ENCODE results near the gene KIF6. TPM values are rescaled to one million over a fixed set of nuclear protein-coding genes. Genes with fewer than 3 reads are reported as not detected.

The KIF6 gene
- total RNA-seq, 2 experiments from 2014 or later, result not detected

DNA sequence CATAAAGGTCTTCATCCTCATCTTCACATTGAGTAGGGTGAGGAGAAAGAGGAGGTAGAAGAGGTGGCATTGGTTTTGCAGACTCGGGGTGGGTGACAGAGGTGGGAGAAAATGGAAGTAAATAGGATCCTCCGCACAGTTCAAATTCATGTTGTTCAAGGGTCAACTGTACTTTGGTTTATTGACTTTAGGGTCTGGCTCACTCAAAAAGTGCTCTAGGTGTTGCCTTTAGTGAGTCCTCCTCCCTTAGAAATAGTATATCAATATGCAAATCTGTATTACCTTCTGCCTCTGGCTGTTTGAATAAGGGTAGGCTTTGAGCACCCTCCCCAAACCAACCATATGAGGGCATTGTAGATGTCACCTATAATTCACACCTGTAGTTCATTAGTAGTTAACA, 54.7 kb downstream of the KIF6 start:
- H3K27me3 Mint-ChIP-seq (ENCODE audit: low read depth), result peaks cover 6% of the 10 kb centered on the region
- H3K27ac Mint-ChIP-seq, result no peak overlapping the region
- no peaks in the 10 kb centered on the region for H3K9me3 Mint-ChIP-seq (ENCODE audit: insufficient read depth)
- no peaks in the 10 kb centered on the region for H3K4me1 Mint-ChIP-seq (ENCODE audit: low read depth)
- ATAC-seq (no peak), DNase-seq (no peak)
- no peak overlapping the region for H3K4me3 Mint-ChIP-seq
- CTCF ChIA-PET, result no interaction called here
- no peaks in the 10 kb centered on the region for H3K36me3 Mint-ChIP-seq (ENCODE audit: low read depth)
- POLR2A ChIA-PET, result no interaction called here

DNA sequence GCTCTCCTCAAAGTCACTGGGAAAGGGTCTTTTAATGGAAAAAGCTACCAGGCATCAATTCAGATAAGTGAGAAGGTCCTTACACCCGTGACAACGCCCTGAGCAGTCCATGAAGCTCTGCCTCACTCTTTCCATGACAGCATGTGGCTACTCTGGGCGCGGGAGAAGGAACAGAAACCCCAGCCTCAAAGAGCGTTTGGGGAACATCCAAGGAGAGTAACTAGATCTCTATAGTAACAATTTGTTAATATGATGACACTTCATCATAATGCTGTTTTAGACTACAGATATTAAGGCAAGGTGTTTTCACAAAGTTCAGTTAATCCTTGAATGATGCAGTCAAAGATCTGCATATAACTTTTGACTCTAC, 55.2 kb downstream of the KIF6 start:
- ChIA-PET POLR2A (no interaction called here), CTCF (no interaction called here)
- H3K9me3 Mint-ChIP-seq (ENCODE audit: insufficient read depth), result no peaks in the 10 kb centered on the region
- peaks cover 4% of the 10 kb centered on the region for H3K27me3 Mint-ChIP-seq (ENCODE audit: low read depth)
- H3K36me3 Mint-ChIP-seq (ENCODE audit: low read depth), result no peaks in the 10 kb centered on the region
- H3K4me3 Mint-ChIP-seq, result no peak overlapping the region
- H3K4me1 Mint-ChIP-seq (ENCODE audit: low read depth), result no peaks in the 10 kb centered on the region
- ATAC-seq, result no peak
- no peak for DNase-seq
- H3K27ac Mint-ChIP-seq, result no peak overlapping the region

DNA sequence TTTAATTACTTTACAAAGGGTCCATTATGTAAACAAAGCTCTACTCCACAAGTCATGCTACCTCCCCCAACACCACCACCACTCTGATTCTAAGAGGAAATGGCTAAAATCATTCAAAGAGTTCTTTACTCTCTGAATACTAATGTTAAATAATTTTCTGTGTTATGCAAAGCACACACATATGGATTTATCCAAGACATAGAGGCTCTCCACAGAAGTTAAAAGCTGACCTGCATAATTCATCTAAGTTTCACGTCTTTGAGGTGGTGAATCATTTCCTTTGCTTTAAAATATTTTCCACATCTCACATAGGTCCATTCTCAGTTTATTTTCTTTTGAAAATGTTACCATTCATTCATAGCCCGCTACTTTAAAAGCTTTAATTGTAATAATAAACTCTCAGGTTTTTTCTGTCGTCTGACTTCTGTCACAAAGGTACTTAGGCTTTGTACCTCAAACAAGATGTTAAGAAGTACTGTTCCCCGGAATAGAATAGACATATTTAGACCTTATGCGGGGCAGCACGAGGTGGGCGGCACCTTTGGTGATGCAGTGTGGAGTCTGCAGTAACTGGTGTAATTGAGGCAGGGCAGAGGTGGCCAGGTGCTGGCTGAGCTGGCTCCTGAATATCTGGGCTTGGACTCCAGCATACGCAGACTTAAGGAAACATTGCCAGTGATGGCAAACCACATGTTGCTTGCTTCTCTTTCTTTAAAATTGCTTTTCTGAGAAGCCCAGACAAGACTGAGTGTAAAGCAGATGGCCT, 55.8 kb downstream of the KIF6 start:
- Mint-ChIP-seq H3K4me1 (ENCODE audit: low read depth) (no peaks in the 10 kb centered on the region), H3K27me3 (ENCODE audit: low read depth) (peaks cover 4% of the 10 kb centered on the region), H3K4me3 (no peak overlapping the region), H3K36me3 (ENCODE audit: low read depth) (no peaks in the 10 kb centered on the region), H3K27ac (no peak overlapping the region), H3K9me3 (ENCODE audit: insufficient read depth) (no peaks in the 10 kb centered on the region)
- CTCF ChIA-PET, result no interaction called here
- ATAC-seq, result no peak
- no peak for DNase-seq
- POLR2A ChIA-PET, result no interaction called here

DNA sequence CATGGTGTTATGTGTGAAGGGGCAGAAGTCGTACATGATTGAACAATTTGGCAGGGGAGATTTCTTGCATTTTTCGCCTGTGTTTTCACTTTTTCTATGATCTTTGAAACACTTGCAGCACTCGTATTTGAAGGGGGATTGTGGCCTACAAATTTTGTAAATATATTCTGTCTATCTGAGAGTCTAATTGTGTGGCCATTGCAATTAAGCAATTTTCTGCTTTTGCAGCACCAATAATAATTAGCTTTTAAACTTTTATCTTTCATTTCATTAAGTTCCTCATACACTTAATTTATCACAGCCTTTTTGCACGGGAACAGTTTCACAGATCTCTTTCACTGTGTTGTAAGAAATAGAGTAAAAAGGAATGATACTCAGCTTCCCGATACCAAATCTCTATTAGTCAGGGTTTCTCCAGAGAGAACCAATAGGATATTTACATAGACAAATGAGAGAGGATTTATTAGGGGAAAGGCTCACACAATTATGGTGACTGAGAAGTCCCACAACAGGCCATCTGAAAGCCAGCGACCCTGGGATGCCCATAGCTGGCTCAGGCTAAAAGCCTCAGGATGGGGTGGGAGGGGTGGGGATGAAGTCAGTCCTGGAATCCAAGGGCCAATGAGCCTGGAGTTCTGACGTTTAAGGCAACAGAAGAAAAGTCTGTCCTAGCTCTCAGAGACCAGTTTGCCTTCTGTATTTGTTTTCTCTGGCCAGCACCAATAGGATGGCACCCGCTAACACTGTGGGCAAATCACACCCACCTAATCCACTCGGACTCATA, 58.3 kb downstream of the KIF6 start:
- POLR2A ChIA-PET, result no interaction called here
- H3K4me1 Mint-ChIP-seq (ENCODE audit: low read depth), result no peaks in the 10 kb centered on the region
- CTCF ChIA-PET, result no interaction called here
- DNase-seq (no peak), ATAC-seq (no peak)
- H3K27ac Mint-ChIP-seq, result no peak overlapping the region
- H3K9me3 Mint-ChIP-seq (ENCODE audit: insufficient read depth), result no peaks in the 10 kb centered on the region
- no peak overlapping the region for H3K4me3 Mint-ChIP-seq
- no peaks in the 10 kb centered on the region for H3K36me3 Mint-ChIP-seq (ENCODE audit: low read depth)
- peaks cover 2% of the 10 kb centered on the region for H3K27me3 Mint-ChIP-seq (ENCODE audit: low read depth)

DNA sequence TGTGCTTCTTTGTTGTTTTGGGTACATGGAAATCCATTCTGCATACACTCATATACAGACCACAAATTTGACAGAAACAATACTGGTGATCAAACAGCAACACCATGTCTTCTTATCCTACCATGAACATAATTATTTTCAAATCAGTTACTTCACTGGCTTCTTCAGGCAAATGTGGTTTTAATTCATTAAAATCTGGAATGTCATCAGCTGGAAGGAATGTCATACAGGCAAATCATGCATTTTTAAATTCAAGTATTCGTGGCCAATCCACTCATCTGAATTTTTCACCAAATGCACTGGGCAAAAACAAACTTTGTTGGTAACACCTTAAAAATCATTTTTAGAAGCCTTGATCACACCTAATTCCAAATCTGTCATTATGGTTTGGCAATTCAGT, 59.3 kb downstream of the KIF6 start:
- H3K4me3 Mint-ChIP-seq, result no peak overlapping the region
- DNase-seq (no peak), ATAC-seq (no peak)
- H3K27me3 Mint-ChIP-seq (ENCODE audit: low read depth), result peaks cover 3% of the 10 kb centered on the region
- no peaks in the 10 kb centered on the region for H3K9me3 Mint-ChIP-seq (ENCODE audit: insufficient read depth)
- no peaks in the 10 kb centered on the region for H3K4me1 Mint-ChIP-seq (ENCODE audit: low read depth)
- no peaks in the 10 kb centered on the region for H3K36me3 Mint-ChIP-seq (ENCODE audit: low read depth)
- CTCF ChIA-PET, result no interaction called here
- POLR2A ChIA-PET, result no interaction called here
- H3K27ac Mint-ChIP-seq, result no peak overlapping the region

DNA sequence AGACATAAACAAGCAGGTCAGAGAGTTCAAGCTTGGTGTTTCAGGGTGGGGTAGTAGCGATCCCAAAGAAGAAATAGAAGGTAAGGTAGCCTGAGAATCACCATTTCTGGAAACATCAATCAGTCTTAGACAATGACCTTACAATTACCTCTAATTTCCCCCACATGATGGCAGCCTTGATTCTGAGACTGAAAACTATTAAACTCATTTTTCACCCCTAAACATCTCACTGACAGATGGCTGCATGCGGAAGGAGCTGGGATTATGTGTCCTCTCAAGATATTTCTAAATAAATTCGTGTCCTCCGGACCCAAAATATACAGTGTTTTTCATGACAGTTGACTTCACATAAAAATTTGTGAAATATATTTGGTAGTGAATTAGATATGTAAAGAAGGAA, 61.0 kb downstream of the KIF6 start:
- no peak overlapping the region for H3K4me3 Mint-ChIP-seq
- no peaks in the 10 kb centered on the region for H3K9me3 Mint-ChIP-seq (ENCODE audit: insufficient read depth)
- H3K4me1 Mint-ChIP-seq (ENCODE audit: low read depth), result no peaks in the 10 kb centered on the region
- ATAC-seq (no peak), DNase-seq (no peak)
- H3K27ac Mint-ChIP-seq, result no peak overlapping the region
- ChIA-PET POLR2A (no interaction called here), CTCF (no interaction called here)
- no peaks in the 10 kb centered on the region for H3K36me3 Mint-ChIP-seq (ENCODE audit: low read depth)
- peaks cover 2% of the 10 kb centered on the region for H3K27me3 Mint-ChIP-seq (ENCODE audit: low read depth)

DNA sequence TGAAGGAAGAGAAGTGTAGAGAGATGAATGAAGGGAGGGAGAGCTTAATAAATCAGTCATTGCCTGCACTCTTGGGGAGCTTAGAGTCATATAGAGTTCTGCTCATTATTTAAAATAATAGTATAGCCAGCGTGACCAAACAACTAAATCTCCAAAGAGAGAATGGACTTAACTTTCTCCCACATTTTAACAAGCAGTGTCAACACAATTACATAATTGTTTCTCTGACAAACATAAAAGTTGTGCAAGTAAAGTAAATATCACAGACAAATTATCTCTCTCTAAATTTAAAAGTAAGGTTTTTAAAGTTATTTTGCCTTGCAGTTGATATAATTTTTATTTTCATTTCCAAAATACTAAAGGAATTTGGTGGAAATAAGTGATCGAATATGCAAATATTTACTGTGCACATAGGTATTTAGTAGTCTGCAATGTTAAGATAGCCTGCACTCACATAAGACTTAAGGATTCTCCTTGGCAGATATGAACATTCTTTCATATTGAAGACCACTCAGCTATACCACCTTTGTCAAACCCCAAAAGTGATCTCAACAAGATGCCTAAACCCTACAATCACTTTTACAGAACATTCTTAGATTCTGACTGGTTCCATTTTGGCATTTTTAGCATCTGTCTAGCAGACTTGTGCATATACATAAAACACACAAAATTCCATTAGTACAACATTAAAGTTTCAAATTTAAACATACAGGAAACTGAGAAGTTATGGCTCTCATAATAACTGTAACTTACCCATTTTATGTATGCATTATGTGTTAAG, 67.7 kb downstream of the KIF6 start:
- no peaks in the 10 kb centered on the region for H3K9me3 Mint-ChIP-seq (ENCODE audit: insufficient read depth)
- DNase-seq, result no peak
- H3K4me1 Mint-ChIP-seq (ENCODE audit: low read depth), result no peaks in the 10 kb centered on the region
- H3K4me3 Mint-ChIP-seq, result no peak overlapping the region
- H3K27me3 Mint-ChIP-seq (ENCODE audit: low read depth), result peaks cover 7% of the 10 kb centered on the region
- no peak for ATAC-seq
- no peak overlapping the region for H3K27ac Mint-ChIP-seq
- H3K36me3 Mint-ChIP-seq (ENCODE audit: low read depth), result no peaks in the 10 kb centered on the region
- ChIA-PET CTCF (no interaction called here), POLR2A (no interaction called here)

DNA sequence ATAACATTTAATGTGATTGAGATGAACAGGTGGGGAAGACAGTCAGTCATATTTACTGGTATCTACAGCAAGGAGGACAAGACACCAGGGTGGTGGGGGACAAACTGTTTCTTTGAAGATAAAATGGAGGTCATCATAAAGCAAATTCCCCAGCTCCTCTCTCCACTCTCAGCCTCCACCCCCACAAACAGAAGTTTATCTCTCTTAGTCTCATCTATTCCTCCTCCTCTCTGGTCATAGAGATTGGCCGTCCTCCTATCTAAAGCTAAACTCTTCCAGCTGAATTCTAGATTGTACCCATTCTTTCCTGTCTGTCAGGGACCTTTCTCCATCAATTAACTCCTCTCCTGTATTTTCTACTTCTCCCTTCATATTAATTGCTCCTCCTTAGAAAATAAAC, 71.1 kb downstream of the KIF6 start:
- Mint-ChIP-seq H3K36me3 (ENCODE audit: low read depth) (no peaks in the 10 kb centered on the region), H3K27ac (no peak overlapping the region), H3K4me3 (no peak overlapping the region), H3K9me3 (ENCODE audit: insufficient read depth) (no peaks in the 10 kb centered on the region), H3K27me3 (ENCODE audit: low read depth) (peaks cover 5% of the 10 kb centered on the region), H3K4me1 (ENCODE audit: low read depth) (no peaks in the 10 kb centered on the region)
- ChIA-PET CTCF (no interaction called here), POLR2A (no interaction called here)
- no peak for DNase-seq
- ATAC-seq, result no peak

DNA sequence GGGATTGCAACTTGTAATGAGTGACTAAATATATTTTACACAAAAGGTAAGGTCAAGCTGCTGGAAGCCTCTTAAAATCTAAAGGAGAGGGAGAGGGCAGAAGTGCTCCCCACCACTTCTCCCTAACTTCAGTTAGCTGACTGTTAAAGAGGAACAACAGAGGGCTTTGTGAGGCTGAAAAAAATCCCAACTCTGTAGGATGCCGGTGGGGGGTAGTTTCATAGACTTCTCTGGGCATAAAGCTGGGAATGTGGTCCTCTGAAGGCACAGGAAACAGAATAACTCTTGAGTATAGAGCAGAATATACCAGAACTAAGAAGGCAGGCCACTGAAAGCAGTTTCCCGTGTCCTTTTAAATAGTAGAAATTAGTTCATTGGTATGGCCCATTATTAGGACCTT, 71.6 kb downstream of the KIF6 start:
- Mint-ChIP-seq H3K27ac (no peak overlapping the region), H3K9me3 (ENCODE audit: insufficient read depth) (no peaks in the 10 kb centered on the region), H3K27me3 (ENCODE audit: low read depth) (peaks cover 6% of the 10 kb centered on the region), H3K4me1 (ENCODE audit: low read depth) (no peaks in the 10 kb centered on the region), H3K36me3 (ENCODE audit: low read depth) (no peaks in the 10 kb centered on the region), H3K4me3 (no peak overlapping the region)
- ChIA-PET POLR2A (no interaction called here), CTCF (no interaction called here)
- DNase-seq, result no peak
- no peak for ATAC-seq

DNA sequence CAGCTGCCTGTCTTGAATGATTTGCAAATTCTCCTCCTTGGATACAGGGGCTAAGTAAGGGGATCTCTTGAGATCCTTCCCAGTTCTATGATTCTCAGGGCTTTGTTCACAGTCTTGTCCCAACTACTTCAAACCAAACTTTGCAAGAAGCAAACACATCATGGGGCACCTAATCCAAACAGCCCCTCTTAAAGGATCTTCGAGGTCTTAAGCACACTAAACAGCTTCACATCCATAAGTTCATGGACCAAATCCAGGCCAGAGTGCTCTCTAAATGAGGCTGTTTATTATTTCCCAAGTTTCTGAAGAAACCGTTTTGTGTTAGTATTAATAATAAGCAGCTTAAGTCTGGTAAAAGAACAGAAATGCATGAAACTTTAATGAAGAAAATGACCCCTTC, 75.2 kb downstream of the KIF6 start:
- no peaks in the 10 kb centered on the region for H3K36me3 Mint-ChIP-seq (ENCODE audit: low read depth)
- H3K4me3 Mint-ChIP-seq, result no peak overlapping the region
- DNase-seq, result no peak
- H3K4me1 Mint-ChIP-seq (ENCODE audit: low read depth), result no peaks in the 10 kb centered on the region
- no peak for ATAC-seq
- CTCF ChIA-PET, result no interaction called here
- H3K27ac Mint-ChIP-seq, result no peak overlapping the region
- H3K27me3 Mint-ChIP-seq (ENCODE audit: low read depth), result peaks cover 6% of the 10 kb centered on the region
- H3K9me3 Mint-ChIP-seq (ENCODE audit: insufficient read depth), result no peaks in the 10 kb centered on the region
- POLR2A ChIA-PET, result no interaction called here

DNA sequence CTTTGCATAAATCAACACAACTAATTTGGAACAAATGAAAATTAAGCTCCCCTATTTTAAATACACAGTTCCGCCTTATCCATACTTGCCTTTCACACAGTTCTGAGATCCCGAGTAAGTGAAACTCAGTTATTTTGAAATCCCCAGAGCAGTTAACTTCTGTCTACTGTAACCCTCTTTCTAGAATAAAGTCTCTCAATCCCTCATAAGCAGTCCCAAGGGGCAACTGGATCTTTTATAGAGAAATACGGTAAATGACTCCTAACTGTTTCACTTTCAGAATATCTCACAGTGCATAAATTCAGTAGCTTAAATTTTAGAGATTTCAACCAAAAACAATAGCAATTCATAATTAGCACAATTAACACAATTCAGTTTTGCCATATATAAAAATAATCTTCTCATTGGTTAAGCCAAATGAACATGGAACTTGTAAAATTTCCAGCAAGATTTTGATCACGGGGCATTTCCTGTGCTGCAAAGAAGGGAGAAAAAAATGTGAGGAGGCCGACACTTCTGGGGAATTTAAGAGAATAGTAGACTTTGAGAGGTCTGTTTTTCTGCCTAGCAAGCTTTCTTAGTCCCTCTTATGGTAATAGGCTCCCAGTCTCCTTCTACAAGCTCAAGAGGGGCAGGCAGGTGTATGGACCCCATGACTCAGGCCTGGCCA, 78.3 kb downstream of the KIF6 start:
- Mint-ChIP-seq H3K36me3 (ENCODE audit: low read depth) (no peaks in the 10 kb centered on the region), H3K27me3 (ENCODE audit: low read depth) (peaks cover 5% of the 10 kb centered on the region), H3K4me3 (no peak overlapping the region), H3K27ac (no peak overlapping the region), H3K9me3 (ENCODE audit: insufficient read depth) (no peaks in the 10 kb centered on the region), H3K4me1 (ENCODE audit: low read depth) (no peaks in the 10 kb centered on the region)
- ATAC-seq (no peak), DNase-seq (no peak)
- ChIA-PET CTCF (no interaction called here), POLR2A (no interaction called here)

DNA sequence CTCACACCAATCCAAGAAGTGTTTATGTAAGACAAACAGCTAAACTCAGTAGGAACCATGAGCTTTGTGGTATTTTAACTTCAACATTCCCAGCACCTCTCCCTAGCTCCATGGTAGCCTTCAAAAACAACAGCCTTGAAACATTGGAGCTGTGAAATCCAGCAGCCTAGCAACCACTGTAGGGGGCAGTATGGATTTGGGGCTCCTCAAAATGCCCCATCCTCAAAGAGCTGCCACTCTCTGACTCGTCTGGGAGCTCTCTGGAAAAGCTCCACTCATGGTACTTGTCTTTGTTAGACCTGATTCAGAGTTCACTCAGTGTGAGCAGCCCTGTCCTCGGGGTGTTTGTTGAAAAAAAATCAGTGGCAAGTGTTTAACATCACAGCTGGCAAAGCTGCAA, 82.9 kb downstream of the KIF6 start:
- POLR2A ChIA-PET, result no interaction called here
- H3K27ac Mint-ChIP-seq, result no peak overlapping the region
- no peaks in the 10 kb centered on the region for H3K36me3 Mint-ChIP-seq (ENCODE audit: low read depth)
- no peak overlapping the region for H3K4me3 Mint-ChIP-seq
- CTCF ChIA-PET, result no interaction called here
- no peaks in the 10 kb centered on the region for H3K9me3 Mint-ChIP-seq (ENCODE audit: insufficient read depth)
- DNase-seq, result no peak
- H3K27me3 Mint-ChIP-seq (ENCODE audit: low read depth), result peaks cover 3% of the 10 kb centered on the region
- no peaks in the 10 kb centered on the region for H3K4me1 Mint-ChIP-seq (ENCODE audit: low read depth)
- no peak for ATAC-seq

Data from activated CD8-positive, alpha-beta T cell treated with anti-CD3 and anti-CD28 coated beads, Interleukin-2, amount 10 ng/mL, durations not matched to agents 7 days and 5 days (primary cell).